SW 1271 (cell line): ENCODE measurements around the gene MTNR1A.

Source experiments
- DNase-seq, 2 experiments: peaks; one replicate each; lab custom pipeline; 2025; lab: John Stamatoyannopoulos, UW

The MTNR1A gene

DNA sequence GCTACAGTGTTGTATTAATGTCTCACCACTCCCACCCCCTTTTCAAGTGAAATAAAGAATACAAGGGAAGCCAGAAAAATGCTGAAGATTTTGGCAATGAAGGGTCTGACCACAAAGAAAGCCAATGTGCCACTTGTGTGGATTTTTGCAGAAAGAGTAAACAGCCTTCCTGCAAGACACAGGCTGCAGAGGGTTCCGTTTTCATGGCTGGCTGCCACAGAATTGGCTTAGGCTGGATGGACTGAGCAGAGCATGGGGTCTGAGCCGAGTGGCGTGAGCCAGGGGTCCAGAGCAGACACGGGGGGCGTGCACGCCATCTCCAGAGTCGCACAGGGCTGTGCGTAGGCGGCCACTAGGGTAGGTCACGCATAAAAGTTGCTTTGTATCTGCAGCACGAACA lies 69.2 kb downstream of the MTNR1A start:
- no peak for DNase-seq

DNA sequence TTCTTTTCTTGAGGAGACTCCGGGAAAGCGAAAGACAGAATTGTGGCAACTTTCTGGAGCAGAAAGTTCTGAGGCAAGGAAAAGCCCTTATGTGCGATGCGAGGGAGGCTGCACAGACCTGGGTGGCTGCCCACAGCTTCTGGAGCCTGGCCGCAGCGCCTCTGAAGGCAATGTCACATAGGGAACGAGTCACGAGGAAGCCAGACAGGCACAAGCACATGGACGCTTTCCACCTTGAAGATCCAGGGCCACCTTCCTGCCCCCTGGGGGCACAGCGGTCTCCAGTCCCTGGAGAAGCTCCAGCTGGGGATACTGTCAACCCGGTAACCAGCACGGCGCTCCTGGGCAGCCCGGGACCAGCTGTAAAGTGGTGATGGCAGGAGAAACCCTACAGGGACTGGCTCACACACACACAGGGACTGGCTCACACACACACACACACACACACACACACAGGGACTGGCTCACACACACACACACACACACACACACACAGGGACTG lies 69.8 kb downstream of the MTNR1A start:
- no peak for DNase-seq

DNA sequence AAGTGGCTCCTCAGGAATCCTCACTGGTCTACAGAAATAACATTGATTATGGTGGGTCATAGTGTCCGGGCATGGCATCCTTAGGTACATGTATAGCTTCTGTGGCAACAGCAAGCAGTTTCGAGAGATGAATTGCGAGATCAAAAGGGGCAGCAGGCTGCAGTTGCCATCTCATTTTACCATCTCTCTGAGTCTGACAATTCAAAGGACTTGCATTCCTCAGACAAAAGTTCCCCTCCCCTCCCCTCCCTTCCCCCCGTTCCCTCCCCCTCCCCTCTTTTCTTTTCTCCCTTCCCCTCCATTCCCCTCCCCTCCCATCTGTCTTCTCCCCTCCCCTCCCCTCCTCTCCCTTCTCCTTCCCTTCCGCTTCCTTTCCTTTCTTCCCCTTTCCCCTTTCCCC lies 70.2 kb downstream of the MTNR1A start:
- no peak for DNase-seq

DNA sequence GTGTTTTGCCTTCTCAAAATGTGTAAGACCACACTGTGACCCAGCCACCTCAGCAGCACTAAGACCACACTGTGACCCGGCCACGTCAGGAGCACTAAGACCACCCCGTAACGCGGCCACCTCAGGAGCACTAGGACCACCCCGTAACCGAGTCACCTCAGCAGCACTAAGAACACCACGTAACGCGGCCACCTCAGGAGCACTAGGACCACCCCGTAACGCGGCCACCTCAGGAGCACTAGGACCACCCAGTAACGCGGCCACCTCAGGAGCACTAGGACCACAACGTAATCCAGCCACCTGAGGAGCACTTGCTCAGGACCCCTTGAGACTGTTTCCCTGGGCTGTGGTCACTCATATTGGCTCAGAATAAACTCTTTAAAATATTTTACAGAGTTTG lies 71.7 kb downstream of the MTNR1A start:
- DNase-seq: no peak
